ENCODE measurements around the gene LENG1.

DNA sequence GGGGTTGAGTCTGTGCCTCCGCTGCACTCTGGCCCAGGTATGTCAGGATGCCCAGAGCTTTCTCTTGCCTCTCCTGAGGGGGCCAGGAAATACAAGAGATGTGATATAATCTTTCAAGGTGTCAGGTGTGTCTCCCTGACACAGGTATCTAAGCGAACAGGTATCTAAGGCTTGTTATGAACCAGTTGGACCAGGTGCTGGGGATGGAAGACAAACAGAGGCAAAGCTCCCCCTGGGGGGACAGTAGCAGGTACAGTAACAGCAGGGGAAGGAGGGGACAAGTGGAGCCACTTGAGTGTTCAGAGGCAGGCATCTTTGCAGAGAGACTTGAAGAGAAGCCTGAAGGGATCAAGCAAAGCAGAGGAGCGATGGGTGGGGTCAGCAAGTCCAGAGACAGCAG lies 2.6 kb downstream of the LENG1 start:
- TF ChIP-seq POLR2A (IDR thresholded peaks at IDR 0.05) (no peak), POLR2AphosphoS5 (IDR thresholded peaks at IDR 0.05) (no peak), EP300 (IDR thresholded peaks at IDR 0.05) (no peak)
- TF ChIP-seq, protein P1, sequence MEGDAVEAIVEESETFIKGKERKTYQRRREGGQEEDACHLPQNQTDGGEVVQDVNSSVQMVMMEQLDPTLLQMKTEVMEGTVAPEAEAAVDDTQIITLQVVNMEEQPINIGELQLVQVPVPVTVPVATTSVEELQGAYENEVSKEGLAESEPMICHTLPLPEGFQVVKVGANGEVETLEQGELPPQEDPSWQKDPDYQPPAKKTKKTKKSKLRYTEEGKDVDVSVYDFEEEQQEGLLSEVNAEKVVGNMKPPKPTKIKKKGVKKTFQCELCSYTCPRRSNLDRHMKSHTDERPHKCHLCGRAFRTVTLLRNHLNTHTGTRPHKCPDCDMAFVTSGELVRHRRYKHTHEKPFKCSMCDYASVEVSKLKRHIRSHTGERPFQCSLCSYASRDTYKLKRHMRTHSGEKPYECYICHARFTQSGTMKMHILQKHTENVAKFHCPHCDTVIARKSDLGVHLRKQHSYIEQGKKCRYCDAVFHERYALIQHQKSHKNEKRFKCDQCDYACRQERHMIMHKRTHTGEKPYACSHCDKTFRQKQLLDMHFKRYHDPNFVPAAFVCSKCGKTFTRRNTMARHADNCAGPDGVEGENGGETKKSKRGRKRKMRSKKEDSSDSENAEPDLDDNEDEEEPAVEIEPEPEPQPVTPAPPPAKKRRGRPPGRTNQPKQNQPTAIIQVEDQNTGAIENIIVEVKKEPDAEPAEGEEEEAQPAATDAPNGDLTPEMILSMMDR (IDR thresholded peaks at IDR 0.05) = no peak
